IMR-90 (cell line): ENCODE results near the gene TADA1. TPM values are rescaled to one million over a fixed set of nuclear protein-coding genes. Genes with fewer than 3 reads are reported as not detected.
A peak's percentile ranks its signal among the peaks of the same experiment; 100 is the strongest.

Source experiments
- ATAC-seq: fragments of 200-7000 bp; cut with Tn5 transposase; 2 replicates; pipeline ENCODE4 v1.9.1; 2020; ENCODE audit warnings: low read depth, mild to moderate bottlenecking, moderate library complexity
- BruUV-seq: library from RNA; stranded (reverse); fragments of 400-500 nt; replicated peaks from 2 replicates; lab custom pipeline; 2021; lab: Mats Ljungman, UMichigan
- CTCF ChIA-PET: fragments of 300-600 bp; formaldehyde crosslinking; extraction: SDS; loops from one replicate; lab custom pipeline; 2021; ENCODE audit warnings: antibody characterized with exemption; lab: Yijun Ruan, JAX
- POLR2A ChIA-PET: fragments of 300-600 bp; sonication (Branson Sonifier 250); formaldehyde crosslinking; loops from one replicate; lab custom pipeline; 2022; ENCODE audit warnings: antibody characterized with exemption; ENCODE audit not compliant: unreplicated experiment; lab: Charles Lee
- DNase-seq: peaks from one replicate; pipeline ENCODE4 v3.0.0; 2013
- H2AFZ ChIP-seq: replicated peaks from 2 replicates; pipeline ENCODE3; 2013; ENCODE audit warnings: low read length, mild to moderate bottlenecking; ENCODE audit not compliant: poor library complexity
- H2AK5ac ChIP-seq: 2 replicates; pipeline ENCODE4 v1.6.1; 2013; ENCODE audit warnings: low read depth, low read length, inconsistent platforms
- H2AK9ac ChIP-seq: replicated peaks from 2 replicates; pipeline ENCODE3; 2013; ENCODE audit warnings: mild to moderate bottlenecking, low read depth, low read length, moderate library complexity; ENCODE audit not compliant: poor library complexity
- H2BK120ac ChIP-seq: 2 replicates; pipeline ENCODE4 v1.6.1; 2013; ENCODE audit warnings: low read depth, low read length, inconsistent platforms
- H2BK15ac ChIP-seq: 3 replicates; pipeline ENCODE4 v1.6.1; 2013; ENCODE audit warnings: low read depth, low read length, inconsistent platforms
- H2BK20ac ChIP-seq: 2 replicates; pipeline ENCODE4 v1.6.1; 2013; ENCODE audit warnings: low read depth, mild to moderate bottlenecking, inconsistent platforms, low read length, moderate library complexity
- H2BK5ac ChIP-seq: 2 replicates; pipeline ENCODE4 v1.6.1; 2013; ENCODE audit warnings: mild to moderate bottlenecking, low read depth, low read length, inconsistent platforms; ENCODE audit not compliant: poor library complexity, severe bottlenecking
- H3K14ac ChIP-seq: replicated peaks from 2 replicates; pipeline ENCODE4 v1.6.1; 2013; ENCODE audit warnings: low read depth, low read length, inconsistent platforms
- H3K18ac ChIP-seq: 2 replicates; pipeline ENCODE4 v1.6.1; 2013; ENCODE audit warnings: low read depth, low read length, control low read depth
- H3K23ac ChIP-seq: 2 replicates; pipeline ENCODE4 v1.6.1; 2013; ENCODE audit warnings: low read depth, low read length, inconsistent platforms
- H3K27ac ChIP-seq: 2 replicates; pipeline ENCODE4 v1.5.1; 2013; ENCODE audit warnings: mild to moderate bottlenecking, control low read depth, low read length; ENCODE audit not compliant: insufficient read depth
- H3K27me3 ChIP-seq: 2 replicates; pipeline ENCODE4 v1.6.1; 2013; ENCODE audit warnings: low read length; ENCODE audit not compliant: control insufficient read depth, insufficient read depth
- H3K36me3 ChIP-seq: 2 replicates; pipeline ENCODE4 v1.6.1; 2013; ENCODE audit warnings: low read length, mixed read lengths; ENCODE audit not compliant: control insufficient read depth, insufficient read depth
- H3K4ac ChIP-seq: 2 replicates; pipeline ENCODE4 v1.6.1; 2013; ENCODE audit warnings: low read depth, low read length, inconsistent platforms
- H3K4me1 ChIP-seq: 2 replicates; pipeline ENCODE4 v1.6.1; 2013; ENCODE audit warnings: low read length, mixed read lengths; ENCODE audit not compliant: control insufficient read depth, insufficient read depth
- H3K4me2 ChIP-seq: 2 replicates; pipeline ENCODE4 v1.6.1; 2013; ENCODE audit warnings: low read depth, mild to moderate bottlenecking, control low read depth, low read length, moderate library complexity
- H3K4me3 ChIP-seq: 2 replicates; pipeline ENCODE4 v1.5.1; 2013; ENCODE audit warnings: low read depth, mild to moderate bottlenecking, control low read depth, low read length, moderate library complexity; ENCODE audit not compliant: insufficient read depth
- H3K56ac ChIP-seq: 2 replicates; pipeline ENCODE4 v1.6.1; 2013; ENCODE audit warnings: low read length, inconsistent platforms; ENCODE audit not compliant: insufficient read depth; ENCODE audit errors: extremely low read depth
- H3K79me1 ChIP-seq, 2 experiments: 2 replicates each; pipeline ENCODE4 v1.6.1; 2013; ENCODE audit warnings: low read length in 2 of 2, inconsistent platforms in 1 of 2, low read depth in 1 of 2
- H3K9ac ChIP-seq: 2 replicates; pipeline ENCODE4 v1.6.1; 2013; ENCODE audit warnings: low read depth, low read length, control low read depth
- H3K9me1 ChIP-seq: 2 replicates; pipeline ENCODE4 v1.6.1; 2013; ENCODE audit warnings: low read length, inconsistent platforms; ENCODE audit not compliant: insufficient read depth
- H3K9me3 ChIP-seq: 2 replicates; pipeline ENCODE4 v1.6.1; 2013; ENCODE audit warnings: low read length; ENCODE audit not compliant: control insufficient read depth, insufficient read depth
- H4K20me1 ChIP-seq: 2 replicates; pipeline ENCODE4 v1.6.1; 2013; ENCODE audit warnings: low read length, inconsistent platforms; ENCODE audit not compliant: insufficient read depth
- H4K5ac ChIP-seq: 2 replicates; pipeline ENCODE4 v1.6.1; 2013; ENCODE audit warnings: mild to moderate bottlenecking, low read depth, low read length, control low read depth
- H4K8ac ChIP-seq, 2 experiments: 2 replicates each; pipeline ENCODE4 v1.6.1; 2013; ENCODE audit warnings: low read depth in 2 of 2, low read length in 2 of 2, control low read depth in 1 of 2, inconsistent platforms in 1 of 2
- H4K91ac ChIP-seq: 2 replicates; pipeline ENCODE4 v1.6.1; 2013; ENCODE audit warnings: low read depth, low read length, inconsistent platforms; ENCODE audit not compliant: insufficient read depth
- BHLHE40 ChIP-seq: fragments of 150-350 bp; IDR thresholded peaks from 2 replicates; pipeline ENCODE4 v1.6.1; 2016; ENCODE audit warnings: mild to moderate bottlenecking, low read depth, low read length
- CEBPB ChIP-seq: IDR thresholded peaks from 2 replicates; pipeline ENCODE4 v1.6.1; 2012; ENCODE audit warnings: low read depth, low read length, improper control_type of control experiment
- CHD1 ChIP-seq: IDR thresholded peaks from 2 replicates; pipeline ENCODE4 v1.6.1; 2012; ENCODE audit warnings: low read depth, low read length, improper control_type of control experiment
- FOS ChIP-seq: fragments of 150-350 bp; IDR thresholded peaks from 2 replicates; pipeline ENCODE4 v1.6.1; 2016; ENCODE audit warnings: low read depth, low read length
- MAFK ChIP-seq: IDR thresholded peaks from 2 replicates; pipeline ENCODE4 v1.6.1; 2012; ENCODE audit warnings: low read depth, low read length, improper control_type of control experiment
- MAZ ChIP-seq: IDR thresholded peaks from 2 replicates; pipeline ENCODE4 v1.6.1; 2012; ENCODE audit warnings: low read depth, mild to moderate bottlenecking, low read length, improper control_type of control experiment, moderate library complexity, borderline replicate concordance
- MXI1 ChIP-seq: IDR thresholded peaks from 2 replicates; pipeline ENCODE4 v1.6.1; 2012; ENCODE audit warnings: low read depth, mild to moderate bottlenecking, low read length, moderate library complexity, borderline replicate concordance
- NFE2L2 ChIP-seq: fragments of 150-350 bp; IDR thresholded peaks from 2 replicates; pipeline ENCODE4 v1.6.1; 2016; ENCODE audit warnings: low read depth, mild to moderate bottlenecking, low read length
- POLR2A ChIP-seq: IDR thresholded peaks from 2 replicates; pipeline ENCODE4 v1.6.1; 2012; ENCODE audit warnings: mild to moderate bottlenecking, low read depth, low read length
- RAD21 ChIP-seq: IDR thresholded peaks from 2 replicates; pipeline ENCODE4 v1.6.1; 2012; ENCODE audit warnings: low read length, improper control_type of control experiment
- RCOR1 ChIP-seq: IDR thresholded peaks from 2 replicates; pipeline ENCODE4 v1.6.1; 2012; ENCODE audit warnings: mild to moderate bottlenecking, low read length, improper control_type of control experiment; ENCODE audit not compliant: insufficient replicate concordance
- RFX5 ChIP-seq: IDR thresholded peaks from 2 replicates; pipeline ENCODE4 v1.8.0; 2012; ENCODE audit warnings: low read depth, mild to moderate bottlenecking, low read length, moderate library complexity
- SMC3 ChIP-seq: fragments of 150-350 bp; IDR thresholded peaks from 2 replicates; pipeline ENCODE4 v1.6.1; 2016; ENCODE audit warnings: low read depth, mild to moderate bottlenecking, antibody characterized with exemption, low read length, moderate library complexity
- WGBS, 2 experiments: methylation state at CpG; one replicate each; pipeline versions ENCODE4 v1.1.5 to v1.1.7; 2013; ENCODE audit warnings: missing lambda C conversion rate in 2 of 2; ENCODE audit not compliant: insufficient read length in 1 of 2; ENCODE audit errors: extremely low coverage in 2 of 2; 5-methylcytosine and 5-hydroxymethylcytosine counted together
- dilution Hi-C: fragments of 300-500 bp; cut with HindIII; formaldehyde crosslinking; loops from one replicate; pipeline ENCODE4 v1.14.3; 2018; ENCODE audit warnings: low sequenced_read_pairs; ENCODE audit not compliant: unreplicated experiment
- in situ Hi-C: fragments of 300-500 bp; cut with MboI; formaldehyde crosslinking; loops from 3 replicates; pipeline ENCODE4 v1.14.3; 2019; ENCODE audit warnings: low sequenced_read_pairs, inconsistent platforms, mixed read lengths
- intact Hi-C: fragments of 100-400 bp; cut with micrococcal nuclease; formaldehyde crosslinking; loops from 2 replicates; pipeline ENCODE4 v1.10.0; 2022
- polyA plus RNA-seq, 3 experiments: library from polyadenylated mRNA; depleted of rRNA; stranded (reverse); fragments of >200 nt; gene quantifications; 2 replicates each; pipeline ENCODE4 v1.2.3, GENCODE V29; 2012; ENCODE audit warnings: low replicate concordance in 1 of 3
- total RNA-seq: library from RNA; depleted of rRNA; stranded (reverse); fragments of >200 nt; gene quantifications from 2 replicates; pipeline ENCODE4 v1.2.3, GENCODE V29; 2012
- TF ChIP-seq, protein P1 (sequence below): fragments of 150-350 bp; IDR thresholded peaks from 2 replicates; pipeline ENCODE4 v1.6.1; 2016; ENCODE audit warnings: low read depth, mild to moderate bottlenecking, low read length, moderate library complexity, borderline replicate concordance
- TF ChIP-seq, protein P2 (sequence below): fragments of 150-350 bp; IDR thresholded peaks from 2 replicates; pipeline ENCODE4 v1.6.1; 2017; ENCODE audit warnings: mild to moderate bottlenecking, antibody characterized with exemption, low read length, low read depth
- TF ChIP-seq, protein P3 (sequence below): conservative IDR thresholded peaks from 2 replicates; pipeline ENCODE4 v1.5.1; 2012; ENCODE audit warnings: mild to moderate bottlenecking, low read depth, low read length, improper control_type of control experiment

Gene TADA1
- total and polyA plus RNA-seq, 2 of the 4 experiments (the other 2 are of a cell fraction) = 8.2 to 16.8 TPM

DNA sequence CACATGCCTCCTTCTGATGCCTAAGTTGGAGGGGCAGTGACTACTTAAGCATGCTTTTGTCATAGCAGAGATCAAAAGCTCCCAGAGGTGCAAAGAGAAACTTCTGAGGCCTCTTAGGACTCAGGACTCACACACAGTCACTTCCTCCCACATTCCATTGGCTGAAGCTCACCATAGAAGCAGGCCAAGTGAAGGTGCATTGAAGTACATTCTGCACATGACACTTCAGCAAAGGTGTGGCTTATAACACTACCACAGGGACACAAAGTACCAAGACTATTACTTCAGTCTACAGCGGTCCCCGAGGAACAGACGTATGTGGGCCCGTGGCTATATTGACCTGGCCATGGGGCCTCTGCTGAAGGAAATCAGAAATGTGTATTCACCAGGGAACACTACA is 39.3 kb downstream of the TADA1 start:
- no peak overlapping the region for H3K18ac ChIP-seq
- no peak overlapping the region for H2BK20ac ChIP-seq
- H2BK15ac ChIP-seq = no peak overlapping the region
- POLR2A ChIA-PET = no interaction called here
- no peak overlapping the region for H3K4ac ChIP-seq
- peaks cover 11 to 20% of the 10 kb centered on the region in 2 experiments for H3K79me1 ChIP-seq
- H2BK5ac ChIP-seq = no peak overlapping the region
- peaks cover 8% of the 10 kb centered on the region for H3K36me3 ChIP-seq
- no peak overlapping the region for H4K91ac ChIP-seq
- H4K8ac ChIP-seq = no peak overlapping the region
- H3K9ac ChIP-seq = no peak overlapping the region
- H2AK9ac ChIP-seq = no peak overlapping the region
- no peak overlapping the region for H4K5ac ChIP-seq
- no peak overlapping the region for H3K27ac ChIP-seq
- CTCF ChIA-PET = interaction anchor here (0.9 to 1.0 kb wide), 2 partner anchors 11 to 22 kb away, joined by 3 read pairs; no protein-coding TSS in a partner anchor
- H3K4me3 ChIP-seq = no peak overlapping the region
- intact Hi-C loops = loop anchor here (10.0 kb wide), 1 partner anchor 912 kb away; no protein-coding TSS in a partner anchor
- DNase-seq (peak; percentile 25), ATAC-seq (no peak)
- no peak overlapping the region for H3K23ac ChIP-seq
- H2AFZ ChIP-seq = no peak overlapping the region
- no peak overlapping the region for H3K56ac ChIP-seq
- H3K9me3 ChIP-seq = no peaks in the 10 kb centered on the region
- dilution Hi-C loops = no loop called here
- TF ChIP-seq SMC3 (no peak), NFE2L2 (no peak), CHD1 (no peak), CEBPB (no peak), MAFK (no peak), BHLHE40 (no peak), FOS (no peak), RAD21 (no peak), POLR2A (no peak), RFX5 (no peak), MXI1 (no peak), RCOR1 (no peak), MAZ (no peak)
- TF ChIP-seq, protein P1, sequence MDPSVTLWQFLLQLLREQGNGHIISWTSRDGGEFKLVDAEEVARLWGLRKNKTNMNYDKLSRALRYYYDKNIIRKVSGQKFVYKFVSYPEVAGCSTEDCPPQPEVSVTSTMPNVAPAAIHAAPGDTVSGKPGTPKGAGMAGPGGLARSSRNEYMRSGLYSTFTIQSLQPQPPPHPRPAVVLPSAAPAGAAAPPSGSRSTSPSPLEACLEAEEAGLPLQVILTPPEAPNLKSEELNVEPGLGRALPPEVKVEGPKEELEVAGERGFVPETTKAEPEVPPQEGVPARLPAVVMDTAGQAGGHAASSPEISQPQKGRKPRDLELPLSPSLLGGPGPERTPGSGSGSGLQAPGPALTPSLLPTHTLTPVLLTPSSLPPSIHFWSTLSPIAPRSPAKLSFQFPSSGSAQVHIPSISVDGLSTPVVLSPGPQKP = no peak
- TF ChIP-seq, protein P2, sequence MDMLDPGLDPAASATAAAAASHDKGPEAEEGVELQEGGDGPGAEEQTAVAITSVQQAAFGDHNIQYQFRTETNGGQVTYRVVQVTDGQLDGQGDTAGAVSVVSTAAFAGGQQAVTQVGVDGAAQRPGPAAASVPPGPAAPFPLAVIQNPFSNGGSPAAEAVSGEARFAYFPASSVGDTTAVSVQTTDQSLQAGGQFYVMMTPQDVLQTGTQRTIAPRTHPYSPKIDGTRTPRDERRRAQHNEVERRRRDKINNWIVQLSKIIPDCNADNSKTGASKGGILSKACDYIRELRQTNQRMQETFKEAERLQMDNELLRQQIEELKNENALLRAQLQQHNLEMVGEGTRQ = no peak
- TF ChIP-seq, protein P3, sequence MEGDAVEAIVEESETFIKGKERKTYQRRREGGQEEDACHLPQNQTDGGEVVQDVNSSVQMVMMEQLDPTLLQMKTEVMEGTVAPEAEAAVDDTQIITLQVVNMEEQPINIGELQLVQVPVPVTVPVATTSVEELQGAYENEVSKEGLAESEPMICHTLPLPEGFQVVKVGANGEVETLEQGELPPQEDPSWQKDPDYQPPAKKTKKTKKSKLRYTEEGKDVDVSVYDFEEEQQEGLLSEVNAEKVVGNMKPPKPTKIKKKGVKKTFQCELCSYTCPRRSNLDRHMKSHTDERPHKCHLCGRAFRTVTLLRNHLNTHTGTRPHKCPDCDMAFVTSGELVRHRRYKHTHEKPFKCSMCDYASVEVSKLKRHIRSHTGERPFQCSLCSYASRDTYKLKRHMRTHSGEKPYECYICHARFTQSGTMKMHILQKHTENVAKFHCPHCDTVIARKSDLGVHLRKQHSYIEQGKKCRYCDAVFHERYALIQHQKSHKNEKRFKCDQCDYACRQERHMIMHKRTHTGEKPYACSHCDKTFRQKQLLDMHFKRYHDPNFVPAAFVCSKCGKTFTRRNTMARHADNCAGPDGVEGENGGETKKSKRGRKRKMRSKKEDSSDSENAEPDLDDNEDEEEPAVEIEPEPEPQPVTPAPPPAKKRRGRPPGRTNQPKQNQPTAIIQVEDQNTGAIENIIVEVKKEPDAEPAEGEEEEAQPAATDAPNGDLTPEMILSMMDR = no peak
- H3K14ac ChIP-seq = no peak overlapping the region
- peaks cover 3% of the 10 kb centered on the region for H3K27me3 ChIP-seq
- H3K4me1 ChIP-seq = peaks cover 9% of the 10 kb centered on the region
- no peak overlapping the region for H2BK120ac ChIP-seq
- BruUV-seq = no TSS peak
- H2AK5ac ChIP-seq = no peak overlapping the region
- WGBS, 2 experiments = no CpG with 5 or more reads among the region's 4 CpGs
- peaks cover 5% of the 10 kb centered on the region for H3K9me1 ChIP-seq
- peaks cover 13% of the 10 kb centered on the region; the same call in 1 of the 2 replicates for H4K20me1 ChIP-seq
- in situ Hi-C loops = no loop called here
- H3K4me2 ChIP-seq = no peak overlapping the region
